Measurements from ENCODE around the gene SH3GL3.

Gene SH3GL3

GRCh38 chr15:83567318-83567717 is 120.2 kb downstream of the SH3GL3 start:
- no peak for DNase-seq (ENCODE audit: low read depth)

- no peak for DNase-seq (ENCODE audit: low read depth)
Measured at GRCh38 chr15:83569341-83569740, 122.2 kb downstream of the SH3GL3 start.

- no peak for DNase-seq (ENCODE audit: low read depth)
Measured at GRCh38 chr15:83570756-83571155, 123.6 kb downstream of the SH3GL3 start.

- DNase-seq (ENCODE audit: low read depth): no peak
Measured at GRCh38 chr15:83571820-83572707, 124.9 kb downstream of the SH3GL3 start.

- no peak for DNase-seq (ENCODE audit: low read depth)
Measured at GRCh38 chr15:83574345-83574744, 127.2 kb downstream of the SH3GL3 start.

GRCh38 chr15:83578691-83579090 is 131.6 kb downstream of the SH3GL3 start:
- no peak for DNase-seq (ENCODE audit: low read depth)

GRCh38 chr15:83581381-83581780 is 134.2 kb downstream of the SH3GL3 start:
- DNase-seq (ENCODE audit: low read depth): no peak

- no peak for DNase-seq (ENCODE audit: low read depth)
Measured at GRCh38 chr15:83582381-83582780, 135.2 kb downstream of the SH3GL3 start.

- no peak for DNase-seq (ENCODE audit: low read depth)
Measured at GRCh38 chr15:83585601-83586335, 138.6 kb downstream of the SH3GL3 start.

GRCh38 chr15:83587091-83587490 is 139.9 kb downstream of the SH3GL3 start:
- no peak for DNase-seq (ENCODE audit: low read depth)

- DNase-seq (ENCODE audit: low read depth): no peak
Measured at GRCh38 chr15:83588441-83588840, 141.3 kb downstream of the SH3GL3 start.

- no peak for DNase-seq (ENCODE audit: low read depth)
Measured at GRCh38 chr15:83592370-83593040, 145.4 kb downstream of the SH3GL3 start.

GRCh38 chr15:83595191-83595590 is 148.1 kb downstream of the SH3GL3 start:
- DNase-seq (ENCODE audit: low read depth): no peak

- DNase-seq (ENCODE audit: low read depth): no peak
Measured at GRCh38 chr15:83598031-83598430, 150.9 kb downstream of the SH3GL3 start.

- no peak for DNase-seq (ENCODE audit: low read depth)
Measured at GRCh38 chr15:83602021-83602420, 154.9 kb downstream of the SH3GL3 start.

GRCh38 chr15:83604549-83604948 is 157.4 kb downstream of the SH3GL3 start:
- DNase-seq (ENCODE audit: low read depth): no peak

- DNase-seq (ENCODE audit: low read depth): no peak
Measured at GRCh38 chr15:83605111-83605945, 158.2 kb downstream of the SH3GL3 start.

- DNase-seq (ENCODE audit: low read depth): no peak
Measured at GRCh38 chr15:83610132-83610531, 163.0 kb downstream of the SH3GL3 start.

GRCh38 chr15:83610901-83611685 is 164.0 kb downstream of the SH3GL3 start:
- DNase-seq (ENCODE audit: low read depth): no peak

- DNase-seq (ENCODE audit: low read depth): no peak
Measured at GRCh38 chr15:83612226-83612625, 165.1 kb downstream of the SH3GL3 start.
